Glomerular endothelial cell (primary cell): ENCODE data around the gene EIPR1. TPM values are rescaled to one million over a fixed set of nuclear protein-coding genes. Genes with fewer than 3 reads are reported as not detected.
"Not testable (repeated sequence)": the region's sequence is repeated elsewhere in the genome, so short reads cannot be mapped to it uniquely, and the experiment has no call there.

Source experiments
- DNase-seq: peaks from one replicate; pipeline ENCODE4 v3.0.0-alpha.2; 2011; ENCODE audit warnings: low read depth, low spot score; ENCODE audit errors: extremely low read depth
- total RNA-seq: library from RNA; depleted of rRNA; stranded (reverse); fragments of >200 nt; gene quantifications from 2 replicates; pipeline ENCODE4 v1.2.3, GENCODE V29; 2015

EIPR1 gene
- total RNA-seq, 1 donor from 2014 or later = 40.7 TPM

GRCh38 chr2:3291113-3291512, 86.5 kb downstream of the EIPR1 start:
- DNase-seq = no peak

DNA sequence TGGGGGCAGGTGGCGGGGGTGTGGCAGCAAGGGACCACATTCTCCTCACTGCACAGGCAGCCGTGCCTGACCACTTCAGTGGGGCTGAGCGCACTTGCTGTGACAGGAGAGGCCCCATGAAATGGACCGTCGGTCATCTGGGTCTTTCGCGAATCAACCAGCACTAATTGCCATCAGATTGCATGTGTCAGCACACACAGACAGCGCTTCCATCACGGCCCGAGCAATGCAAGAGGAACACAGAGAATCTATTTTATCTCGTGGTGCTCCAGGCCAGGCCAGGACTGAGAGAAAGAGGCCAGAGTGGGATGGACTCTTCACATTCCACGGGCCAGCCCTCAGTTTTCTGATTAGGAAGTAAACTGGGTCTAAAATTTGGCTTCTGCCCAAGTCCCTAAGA, 87.0 kb downstream of the EIPR1 start:
- DNase-seq = no peak

- no peak for DNase-seq
Observed at GRCh38 chr2:3289971-3290370, 87.6 kb downstream of the EIPR1 start.

GRCh38 chr2:3289526-3289925, 88.1 kb downstream of the EIPR1 start:
- no peak for DNase-seq

DNA sequence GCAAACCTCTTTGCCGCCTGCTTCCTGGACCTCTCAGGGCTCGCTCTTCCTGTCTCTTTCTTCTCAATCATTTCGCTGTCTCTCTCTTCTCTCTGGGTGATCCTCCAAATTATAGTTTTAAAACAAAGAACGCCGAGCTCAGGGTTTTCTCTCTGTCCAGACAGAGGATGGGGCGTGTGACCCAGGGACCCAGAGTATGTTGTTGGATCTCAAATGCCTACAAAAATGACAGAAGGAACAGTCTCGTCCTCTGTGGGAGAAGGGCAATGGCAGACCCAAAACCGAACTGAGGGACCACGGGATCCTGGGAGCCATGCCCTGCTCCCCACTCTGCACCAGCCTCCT, 88.5 kb downstream of the EIPR1 start:
- DNase-seq = no peak

DNA sequence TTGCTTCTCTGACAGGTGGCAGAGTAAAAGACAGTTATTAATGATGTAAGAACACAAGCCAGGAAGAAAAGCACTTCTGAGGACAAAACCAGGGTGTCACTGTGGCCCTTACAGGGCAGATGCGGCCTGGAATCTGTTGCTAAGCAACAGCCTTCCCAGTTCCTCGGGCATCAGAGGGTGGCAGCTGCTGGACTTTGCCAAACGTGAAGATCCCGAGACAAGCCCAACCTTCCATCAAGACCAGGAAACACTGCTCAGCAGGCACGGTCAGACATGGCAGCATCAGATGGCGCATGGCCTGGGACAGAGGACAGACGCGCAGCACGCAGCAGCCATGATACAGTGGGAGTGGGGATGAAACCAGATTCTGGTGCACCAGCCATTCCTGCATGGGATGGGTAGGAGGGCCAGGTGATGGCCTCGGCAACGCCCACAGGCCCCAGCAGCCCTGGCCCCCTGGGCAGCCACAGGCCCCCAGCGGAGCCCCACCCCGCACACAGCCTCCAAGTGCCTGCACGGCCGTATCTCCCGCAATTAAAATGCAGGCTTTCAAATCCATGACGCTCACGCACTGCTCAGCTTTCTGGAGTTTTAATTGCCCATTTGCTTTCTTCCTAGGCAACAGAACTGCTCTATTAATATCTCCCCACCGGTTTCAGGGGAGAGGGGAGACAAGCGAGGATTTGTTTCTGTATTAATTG, 89.0 kb downstream of the EIPR1 start:
- DNase-seq = no peak

GRCh38 chr2:3287896-3288295, 89.7 kb downstream of the EIPR1 start:
- DNase-seq = no peak

DNA sequence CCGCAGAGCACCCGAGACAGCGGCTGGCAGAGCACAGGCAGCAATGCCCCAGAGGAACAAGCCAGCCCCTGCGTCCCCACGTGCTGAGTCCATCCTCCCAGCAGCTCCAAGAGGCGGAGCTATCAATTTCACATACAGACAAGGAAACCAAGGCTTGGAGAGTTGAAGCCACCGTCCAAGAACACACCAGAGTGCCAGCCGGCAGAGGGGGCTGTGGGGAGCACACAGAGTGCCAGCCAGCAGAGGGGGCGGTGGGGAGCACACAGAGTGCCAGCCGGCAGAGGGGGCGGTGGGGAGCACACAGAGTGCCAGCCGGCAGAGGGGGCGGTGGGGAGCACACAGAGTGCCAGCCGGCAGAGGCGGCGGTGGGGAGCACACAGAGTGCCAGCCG, 91.0 kb downstream of the EIPR1 start:
- DNase-seq = not testable (repeated sequence)

- no peak for DNase-seq
Observed at GRCh38 chr2:3285901-3286645, 91.5 kb downstream of the EIPR1 start.

DNA sequence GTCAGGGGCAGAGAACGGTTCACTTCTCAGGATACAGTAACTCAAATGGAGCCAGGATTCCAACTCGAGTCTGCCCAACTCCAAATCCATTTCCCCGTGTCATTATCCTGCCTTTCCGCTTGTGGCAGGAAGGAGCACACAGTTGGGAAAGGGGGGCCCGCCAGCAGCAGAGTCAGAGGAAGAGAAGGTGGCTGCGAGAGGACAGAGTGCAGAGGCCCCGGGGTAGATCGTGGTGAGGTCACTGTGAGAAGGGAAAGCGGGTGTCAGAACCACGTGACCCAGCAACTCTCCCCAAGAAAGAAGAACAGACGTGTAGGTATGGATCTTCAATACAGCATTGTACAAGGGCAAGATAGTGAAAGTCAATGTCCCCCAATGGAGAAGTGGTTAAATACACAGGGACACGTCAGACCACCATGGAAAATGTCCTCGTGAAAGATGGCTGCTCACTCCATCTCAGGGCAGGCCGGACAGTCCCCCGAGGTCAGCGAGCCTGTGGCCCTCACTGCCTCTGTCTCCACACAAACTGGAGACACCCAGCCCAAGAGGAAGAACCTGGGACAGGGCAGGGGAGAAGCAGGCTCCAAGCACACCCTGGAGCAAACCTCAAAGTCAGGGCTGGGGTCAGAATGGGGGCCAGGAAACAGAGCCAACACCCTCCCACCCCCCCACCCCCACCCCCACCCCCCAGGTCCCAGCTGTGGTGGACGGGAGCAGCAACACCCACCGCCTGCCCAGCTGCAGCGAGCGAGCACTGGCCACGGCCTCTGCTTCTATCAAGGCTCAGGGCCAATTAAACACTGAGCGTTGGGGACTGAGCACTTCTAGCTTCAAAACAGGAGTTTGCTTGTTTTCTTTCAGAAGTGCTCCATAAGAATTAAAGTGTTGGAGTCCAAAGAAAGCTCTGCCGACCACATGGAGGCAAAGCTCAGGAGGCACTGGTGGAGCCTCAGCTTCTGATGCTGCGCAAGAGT, 92.7 kb downstream of the EIPR1 start:
- no peak for DNase-seq

DNA sequence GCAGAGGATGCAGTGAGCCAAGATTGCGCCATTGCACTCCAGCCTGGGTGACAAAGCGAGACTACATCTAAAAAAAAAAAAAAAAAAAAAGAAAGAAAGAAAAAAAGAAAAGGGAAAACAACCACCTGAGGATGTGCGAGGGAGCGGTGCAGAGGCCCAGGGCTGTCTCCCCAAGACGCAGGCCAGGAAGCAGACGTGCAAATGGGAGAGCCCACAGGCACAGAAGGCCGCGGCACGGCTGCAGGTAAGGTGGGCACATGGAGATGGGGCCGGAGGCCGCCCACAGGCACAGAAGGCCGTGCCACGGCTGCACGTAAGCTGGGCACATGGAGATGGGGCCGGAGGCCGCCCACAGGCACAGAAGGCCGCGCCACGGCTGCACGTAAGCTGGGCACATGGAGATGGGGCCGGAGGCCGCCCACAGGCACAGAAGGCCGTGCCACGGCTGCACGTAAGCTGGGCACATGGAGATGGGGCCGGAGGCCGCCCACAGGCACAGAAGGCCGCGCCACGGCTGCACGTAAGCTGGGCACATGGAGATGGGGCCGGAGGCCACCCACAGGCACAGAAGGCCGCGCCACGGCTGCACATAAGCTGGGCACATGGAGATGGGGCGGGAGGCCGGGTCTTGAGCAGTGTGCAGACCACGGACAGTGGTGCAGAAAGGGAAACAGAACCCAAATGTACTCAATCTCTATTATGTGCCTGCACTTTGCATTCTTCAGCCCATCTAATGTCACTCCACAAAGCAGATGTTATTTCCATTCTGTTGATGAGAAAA, 93.6 kb downstream of the EIPR1 start:
- DNase-seq = not testable (repeated sequence)

GRCh38 chr2:3283206-3283605, 94.4 kb downstream of the EIPR1 start:
- no peak for DNase-seq

DNA sequence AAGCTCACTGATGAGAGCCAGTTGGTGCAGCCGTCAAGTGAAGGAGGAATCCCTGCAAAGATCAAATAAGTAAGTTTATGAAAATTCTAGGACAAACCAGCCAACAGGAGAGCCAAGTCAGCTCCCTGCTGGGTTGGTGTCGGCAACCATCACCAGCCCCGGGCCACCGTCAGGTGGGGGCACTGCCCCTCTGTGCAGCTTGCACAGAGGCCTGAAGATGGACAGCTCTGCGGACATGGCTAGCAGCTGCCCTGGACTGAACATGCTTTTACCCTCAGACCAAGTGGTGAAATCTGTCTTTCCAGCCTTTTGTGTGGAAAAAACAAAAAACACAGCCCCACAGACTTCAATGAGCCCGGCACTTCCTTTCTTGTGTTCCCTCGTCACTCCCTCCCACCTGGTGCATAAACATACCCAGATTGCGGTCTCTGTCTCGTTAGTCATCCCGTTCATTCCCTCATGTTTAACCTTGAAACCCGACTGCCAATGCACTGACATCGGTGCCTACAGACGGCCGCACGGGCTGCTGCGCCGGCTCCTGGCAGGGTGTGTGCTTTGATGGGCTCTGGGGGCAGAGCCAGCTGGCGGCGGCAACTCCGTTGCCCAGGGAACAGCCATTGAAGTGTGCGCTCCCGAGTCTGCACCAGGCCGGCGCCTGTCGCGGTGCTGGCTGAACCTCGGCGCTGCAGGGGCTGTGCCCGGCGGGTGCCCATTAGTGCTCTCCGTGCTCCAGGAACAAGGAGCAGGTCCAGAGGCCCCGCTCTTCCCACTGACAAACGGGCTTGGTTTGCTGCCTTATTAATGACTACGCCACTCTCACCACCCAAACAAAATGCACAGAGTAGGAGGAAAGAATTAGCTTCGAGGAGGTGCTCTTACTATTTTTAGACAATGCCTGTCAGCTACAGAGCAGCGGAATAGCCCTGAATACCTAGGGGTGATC, 95.3 kb downstream of the EIPR1 start:
- no peak for DNase-seq

DNA sequence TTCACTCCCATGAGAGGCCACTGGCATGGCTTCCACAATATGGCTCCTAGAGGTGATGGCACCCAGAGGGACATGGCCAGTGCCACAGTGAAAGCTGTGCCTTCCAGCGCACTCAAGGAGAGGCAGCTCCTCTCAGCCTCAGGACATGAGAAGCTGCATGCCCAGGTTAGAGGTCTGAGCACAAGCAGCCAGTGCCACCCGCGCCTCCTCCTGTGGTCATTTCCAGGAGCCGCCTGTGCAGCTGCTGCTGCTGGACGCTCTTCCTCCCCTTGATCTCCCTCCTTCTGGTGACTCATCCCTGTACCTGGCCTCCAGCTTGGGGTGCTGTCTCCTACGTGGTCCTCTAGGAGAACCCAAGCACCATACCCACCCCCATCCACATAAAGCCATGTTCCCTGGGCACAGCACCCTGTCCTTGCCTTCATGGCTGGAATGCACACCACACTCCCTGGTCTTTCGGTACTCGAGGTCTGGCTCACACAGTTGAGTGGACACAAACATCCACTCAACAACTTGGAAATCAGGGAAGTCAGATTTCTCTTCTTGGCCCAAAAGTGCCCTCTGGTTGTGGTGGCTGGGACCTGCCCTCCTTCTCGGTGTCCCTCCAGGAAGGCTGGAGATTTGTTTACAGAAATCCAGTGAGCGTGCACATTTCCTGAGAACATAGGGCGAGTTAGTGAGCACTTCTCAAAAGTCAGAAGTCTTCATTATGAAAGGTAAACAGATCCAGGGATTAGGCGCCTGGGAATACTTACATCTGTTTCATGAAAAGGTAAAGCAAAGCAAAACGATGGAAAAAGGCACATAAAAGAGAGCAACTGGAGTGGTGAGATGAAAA, 96.7 kb downstream of the EIPR1 start:
- no peak for DNase-seq

- DNase-seq = no peak
Observed at GRCh38 chr2:3280197-3280596, 97.4 kb downstream of the EIPR1 start.

- no peak for DNase-seq
Observed at GRCh38 chr2:3279236-3279960, 98.2 kb downstream of the EIPR1 start.

- no peak for DNase-seq
Observed at GRCh38 chr2:3278521-3279218, 98.9 kb downstream of the EIPR1 start.
